ENCODE results near the gene BEND4.

DNA sequence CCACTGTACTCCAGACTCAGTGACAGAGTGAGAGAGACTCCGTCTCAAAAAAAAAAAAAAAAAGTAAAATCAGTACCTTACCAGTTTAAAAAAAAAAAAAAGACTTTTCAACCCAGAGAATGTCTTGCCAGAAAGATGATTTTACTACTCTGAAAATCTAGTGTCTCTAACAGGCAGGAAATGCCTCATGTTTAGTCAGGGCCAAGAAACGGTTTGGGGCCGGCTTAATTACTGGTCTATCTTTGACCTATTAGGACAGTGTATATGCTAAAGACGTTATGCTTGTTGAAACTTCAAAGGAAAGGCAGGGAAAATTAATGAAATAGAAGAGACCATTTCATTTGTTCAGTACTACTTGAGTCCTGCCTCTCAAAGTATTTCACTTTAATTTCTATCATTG, 9.9 kb downstream of the BEND4 start:
- TF ChIP-seq, protein P1, sequence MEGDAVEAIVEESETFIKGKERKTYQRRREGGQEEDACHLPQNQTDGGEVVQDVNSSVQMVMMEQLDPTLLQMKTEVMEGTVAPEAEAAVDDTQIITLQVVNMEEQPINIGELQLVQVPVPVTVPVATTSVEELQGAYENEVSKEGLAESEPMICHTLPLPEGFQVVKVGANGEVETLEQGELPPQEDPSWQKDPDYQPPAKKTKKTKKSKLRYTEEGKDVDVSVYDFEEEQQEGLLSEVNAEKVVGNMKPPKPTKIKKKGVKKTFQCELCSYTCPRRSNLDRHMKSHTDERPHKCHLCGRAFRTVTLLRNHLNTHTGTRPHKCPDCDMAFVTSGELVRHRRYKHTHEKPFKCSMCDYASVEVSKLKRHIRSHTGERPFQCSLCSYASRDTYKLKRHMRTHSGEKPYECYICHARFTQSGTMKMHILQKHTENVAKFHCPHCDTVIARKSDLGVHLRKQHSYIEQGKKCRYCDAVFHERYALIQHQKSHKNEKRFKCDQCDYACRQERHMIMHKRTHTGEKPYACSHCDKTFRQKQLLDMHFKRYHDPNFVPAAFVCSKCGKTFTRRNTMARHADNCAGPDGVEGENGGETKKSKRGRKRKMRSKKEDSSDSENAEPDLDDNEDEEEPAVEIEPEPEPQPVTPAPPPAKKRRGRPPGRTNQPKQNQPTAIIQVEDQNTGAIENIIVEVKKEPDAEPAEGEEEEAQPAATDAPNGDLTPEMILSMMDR (IDR thresholded peaks at IDR 0.05; ENCODE audit: insufficient read depth, low read length) = no peak
- TF ChIP-seq GABPA (IDR thresholded peaks at IDR 0.05; ENCODE audit: low read depth) = no peak
- no peak for TF ChIP-seq POLR2AphosphoS5 (IDR thresholded peaks at IDR 0.05; ENCODE audit: low read depth)
